Urinary bladder (tissue), 4 donors: Measurements from ENCODE around the gene WSB2. TPM values are rescaled to one million over a fixed set of nuclear protein-coding genes. Genes with fewer than 3 reads are reported as not detected.
A peak's percentile ranks its signal among the peaks of the same experiment; 100 is the strongest.
"Not testable (repeated sequence)": the region's sequence is repeated elsewhere in the genome, so short reads cannot be mapped to it uniquely, and the experiment has no call there.

Experiments
- DNase-seq: peaks from one replicate; pipeline ENCODE4 v3.0.0-alpha.2; 2015; ENCODE audit errors: extremely low spot score
- H3K27ac ChIP-seq: one replicate; pipeline ENCODE4 v1.5.1; 2013; ENCODE audit warnings: low read depth, mild to moderate bottlenecking, moderate library complexity
- H3K36me3 ChIP-seq: one replicate; pipeline ENCODE4 v1.6.1; 2013; ENCODE audit warnings: mild to moderate bottlenecking, moderate library complexity; ENCODE audit not compliant: insufficient read depth
- H3K4me1 ChIP-seq: one replicate; pipeline ENCODE4 v1.6.1; 2013; ENCODE audit warnings: mild to moderate bottlenecking, moderate library complexity; ENCODE audit not compliant: insufficient read depth
- H3K4me3 ChIP-seq: one replicate; pipeline ENCODE4 v1.5.1; 2013; ENCODE audit warnings: low read depth, low read length
- WGBS: extraction: QIAGEN DNeasy Blood & Tissue Kit; methylation state at CpG from one replicate; pipeline ENCODE4 v1.1.7; 2013; 5-methylcytosine and 5-hydroxymethylcytosine counted together
- polyA plus RNA-seq: library from polyadenylated mRNA; stranded (reverse); fragments of 200-250 nt; gene quantifications from one replicate; pipeline ENCODE4 v1.2.3, GENCODE V29; 2013
- total RNA-seq: library from RNA; depleted of rRNA; stranded (reverse); fragments of >200 nt; gene quantifications from one replicate; pipeline ENCODE4 v1.2.3, GENCODE V29; 2014
- donor health status: healthy with polysubstance abuse.
- donor health status: healthy.

WSB2 gene
- total and polyA plus RNA-seq, 2 donors, result 44.5 to 61.3 TPM

- no peak for DNase-seq
- H3K27ac ChIP-seq, result no peak overlapping the region
- no peak overlapping the region for H3K4me3 ChIP-seq
- H3K4me1 ChIP-seq, result no peaks in the 10 kb centered on the region
- WGBS, result 81% methylated on average over 9 of the region's 9 CpGs
- H3K36me3 ChIP-seq, result peaks cover 4% of the 10 kb centered on the region
These were observed 25.6 kb downstream of the WSB2 start for GRCh38 chr12:118035190-118036041.

DNA sequence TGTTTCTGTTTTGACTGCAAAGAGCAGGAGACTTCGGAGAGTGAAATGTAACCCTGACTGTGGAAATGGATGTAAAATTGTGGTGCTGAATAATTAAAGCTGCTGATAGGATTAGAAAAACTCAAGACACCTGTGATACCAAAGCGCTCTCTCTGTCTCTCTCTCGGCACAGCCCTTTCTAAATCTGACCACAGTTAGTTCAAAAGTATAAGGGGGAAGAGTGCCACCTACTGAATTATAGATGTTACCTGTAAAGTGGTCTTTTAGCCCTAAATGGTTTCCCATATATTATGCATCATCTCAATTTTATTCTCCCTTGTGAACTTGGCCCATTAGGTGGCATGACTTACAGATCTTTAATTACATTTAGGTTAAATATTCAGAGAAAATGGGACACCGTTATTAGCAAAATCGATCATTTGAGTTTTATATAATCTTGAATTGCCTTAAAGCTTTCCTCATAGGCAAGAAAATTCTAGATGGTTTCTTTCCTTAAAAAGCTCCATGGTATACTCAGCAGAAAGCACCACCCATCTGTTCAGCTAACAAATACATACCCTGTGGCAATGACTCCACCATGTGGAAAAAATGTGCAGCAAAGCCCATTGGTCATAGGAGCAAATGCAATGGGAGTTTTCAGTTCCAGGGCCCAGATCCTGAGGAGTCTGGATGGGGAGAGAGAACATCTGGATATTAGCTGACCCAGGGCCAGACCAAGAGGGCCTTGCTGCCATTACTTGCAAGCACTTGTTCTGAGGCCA, 26.4 kb downstream of the WSB2 start:
- H3K36me3 ChIP-seq, result peaks cover 4% of the 10 kb centered on the region
- DNase-seq, result no peak
- 93% methylated on average over 5 of the region's 5 CpGs for WGBS
- no peak overlapping the region for H3K27ac ChIP-seq
- H3K4me1 ChIP-seq, result no peaks in the 10 kb centered on the region
- H3K4me3 ChIP-seq, result no peak overlapping the region

DNA sequence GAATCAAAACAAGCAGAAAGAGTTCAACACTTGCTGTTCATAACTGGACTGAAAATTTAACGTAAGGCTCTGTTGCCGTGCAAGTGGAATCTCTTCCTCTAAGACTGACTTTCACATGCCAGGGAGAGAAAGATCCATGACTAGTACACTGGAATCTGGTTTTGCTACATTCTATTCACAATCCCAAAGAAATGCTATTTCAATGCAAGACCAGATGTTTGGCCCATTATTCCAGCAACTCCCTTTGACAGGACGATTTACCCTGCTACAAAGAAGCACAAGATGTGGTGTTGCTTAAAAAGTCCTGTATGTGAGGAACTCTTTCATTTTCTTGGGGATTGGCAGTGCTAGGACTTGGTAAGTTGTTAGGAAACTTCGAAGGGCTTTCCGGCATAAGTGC, 27.1 kb downstream of the WSB2 start:
- no peak overlapping the region for H3K27ac ChIP-seq
- no peak for DNase-seq
- 89% methylated on average over 5 of the region's 5 CpGs for WGBS
- H3K4me3 ChIP-seq, result no peak overlapping the region
- H3K4me1 ChIP-seq, result no peaks in the 10 kb centered on the region
- H3K36me3 ChIP-seq, result peaks cover 4% of the 10 kb centered on the region

GRCh38 chr12:118033323-118033722, 27.7 kb downstream of the WSB2 start:
- whole genome bisulfite sequencing, result 83% methylated on average over 5 of the region's 5 CpGs

GRCh38 chr12:118032188-118032587, 28.8 kb downstream of the WSB2 start:
- Histone ChIP-seq H3K4me1 (no peaks in the 10 kb centered on the region), H3K36me3 (peaks cover 4% of the 10 kb centered on the region), H3K4me3 (no peak overlapping the region), H3K27ac (no peak overlapping the region)
- 92% methylated on average over 7 of the region's 7 CpGs for WGBS
- DNase-seq, result no peak

More at GRCh38 chr12:118033323-118033722, 27.7 kb downstream of the WSB2 start:
- H3K4me1 ChIP-seq, result no peaks in the 10 kb centered on the region
- peaks cover 4% of the 10 kb centered on the region for H3K36me3 ChIP-seq
- no peak for DNase-seq
- H3K4me3 ChIP-seq, result no peak overlapping the region
- no peak overlapping the region for H3K27ac ChIP-seq

DNA sequence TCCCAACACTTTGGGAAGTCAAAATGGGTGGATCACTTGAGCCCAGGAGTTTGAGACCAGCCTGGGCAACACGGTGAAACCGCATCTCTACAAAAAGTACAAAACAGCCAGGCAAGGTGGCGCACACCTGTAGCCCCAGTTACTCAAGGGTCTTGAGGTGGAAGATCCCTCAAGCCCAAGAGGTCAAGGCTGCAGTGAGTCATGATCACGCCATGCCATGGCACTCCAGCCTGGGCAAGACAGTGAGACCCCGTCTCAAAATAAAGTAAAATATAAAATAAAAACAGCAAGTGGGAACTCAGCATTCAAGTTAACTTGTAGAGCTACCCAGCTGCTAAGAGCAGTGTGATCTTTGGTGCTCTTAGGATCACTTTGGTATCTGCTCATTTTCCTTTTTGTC, 31.8 kb downstream of the WSB2 start:
- no peak for DNase-seq
- 94% methylated on average over 5 of the region's 5 CpGs for WGBS
- no peak overlapping the region for H3K4me3 ChIP-seq
- no peaks in the 10 kb centered on the region for H3K4me1 ChIP-seq
- H3K27ac ChIP-seq, result no peak overlapping the region
- peaks cover 5% of the 10 kb centered on the region for H3K36me3 ChIP-seq

GRCh38 chr12:118025168-118025567, 35.8 kb downstream of the WSB2 start:
- WGBS, result 77% methylated on average over 4 of the region's 4 CpGs
- Histone ChIP-seq H3K36me3 (peaks cover 5% of the 10 kb centered on the region), H3K4me3 (no peak overlapping the region), H3K27ac (no peak overlapping the region), H3K4me1 (no peaks in the 10 kb centered on the region)
- no peak for DNase-seq

DNA sequence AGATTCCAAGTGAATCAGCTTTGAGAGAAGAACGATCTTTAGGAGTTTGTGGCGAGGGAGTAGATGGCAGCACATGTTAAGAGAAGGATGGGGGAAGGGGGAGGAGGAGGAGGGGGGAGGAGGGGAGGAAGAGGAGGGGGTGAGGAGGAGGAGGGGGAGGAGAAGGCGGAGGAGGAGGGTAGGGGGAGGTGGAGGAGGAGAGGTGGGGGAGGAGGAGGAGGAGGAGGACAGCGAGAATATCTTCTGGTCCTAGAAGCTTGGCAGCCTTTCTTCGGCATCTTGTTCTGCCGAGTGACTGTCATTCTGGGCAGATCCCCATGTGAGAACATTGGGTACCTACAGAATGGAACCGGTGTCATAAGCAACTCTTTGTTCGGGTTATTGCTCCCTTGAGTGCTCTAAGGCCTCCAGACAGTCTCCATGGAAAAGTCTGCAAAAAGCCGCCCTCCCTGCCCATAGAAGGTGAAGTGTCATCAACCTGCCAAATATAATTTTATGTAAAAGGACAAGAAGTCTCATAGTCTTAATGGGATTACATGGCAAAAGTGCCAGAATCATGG, 37.6 kb downstream of the WSB2 start:
- Histone ChIP-seq H3K36me3 (peaks cover 5% of the 10 kb centered on the region), H3K27ac (no peak overlapping the region), H3K4me3 (no peak overlapping the region), H3K4me1 (no peaks in the 10 kb centered on the region)
- 85% methylated on average over 9 of the region's 9 CpGs for WGBS
- no peak for DNase-seq

- peaks cover 5% of the 10 kb centered on the region for H3K36me3 ChIP-seq
- WGBS, result 90% methylated on average over 3 of the region's 3 CpGs
- no peak overlapping the region for H3K4me3 ChIP-seq
- no peaks in the 10 kb centered on the region for H3K4me1 ChIP-seq
- no peak overlapping the region for H3K27ac ChIP-seq
- no peak for DNase-seq
These were observed 38.3 kb downstream of the WSB2 start for GRCh38 chr12:118022728-118023109.

DNA sequence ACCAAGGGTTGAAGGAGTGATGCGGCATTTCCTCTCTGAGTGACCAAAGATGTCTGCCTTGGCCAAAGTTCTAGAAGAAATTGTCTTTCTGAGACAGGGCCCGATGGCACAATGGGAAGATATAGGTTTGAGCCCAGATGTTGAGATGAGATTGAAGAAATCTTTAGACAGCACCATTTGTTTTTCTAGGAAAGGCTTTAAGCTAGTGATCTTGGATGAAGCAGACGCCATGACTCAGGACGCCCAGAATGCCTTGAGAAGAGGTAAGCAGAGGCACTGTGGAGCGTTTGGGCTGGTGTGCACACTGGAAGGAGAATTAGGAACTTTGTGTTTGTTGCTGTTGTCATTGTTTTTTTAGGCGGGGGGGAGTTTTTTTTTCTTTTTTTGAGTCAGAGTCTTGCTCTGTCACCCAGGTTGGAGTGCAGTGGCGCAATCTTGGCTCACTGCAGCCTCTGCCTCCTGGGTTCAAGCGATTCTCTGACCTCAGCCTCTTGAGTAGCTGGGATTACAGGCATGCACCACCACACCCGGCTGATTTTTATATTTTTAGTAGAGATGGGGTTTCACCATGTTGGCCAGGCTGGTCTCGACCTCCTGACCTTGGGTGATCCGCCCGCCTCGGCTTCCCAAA, 38.8 kb downstream of the WSB2 start:
- DNase-seq, H3K4me1 ChIP-seq, H3K27ac ChIP-seq, H3K36me3 ChIP-seq, H3K4me3 ChIP-seq: not testable (repeated sequence)
- WGBS, result 85% methylated on average over 13 of the region's 13 CpGs

- no peaks in the 10 kb centered on the region for H3K4me1 ChIP-seq
- H3K36me3 ChIP-seq, result peaks cover 1% of the 10 kb centered on the region
- H3K4me3 ChIP-seq, result no peak overlapping the region
- no peak for DNase-seq
- H3K27ac ChIP-seq, result no peak overlapping the region
- WGBS, result 83% methylated on average over 1 of the region's 1 CpG
These were observed 40.9 kb downstream of the WSB2 start for GRCh38 chr12:118020036-118020435.

GRCh38 chr12:118017926-118018325, 43.1 kb downstream of the WSB2 start:
- Histone ChIP-seq H3K4me3 (no peak overlapping the region), H3K36me3 (peaks cover 1% of the 10 kb centered on the region), H3K27ac (no peak overlapping the region), H3K4me1 (no peaks in the 10 kb centered on the region)
- DNase-seq, result no peak

DNA sequence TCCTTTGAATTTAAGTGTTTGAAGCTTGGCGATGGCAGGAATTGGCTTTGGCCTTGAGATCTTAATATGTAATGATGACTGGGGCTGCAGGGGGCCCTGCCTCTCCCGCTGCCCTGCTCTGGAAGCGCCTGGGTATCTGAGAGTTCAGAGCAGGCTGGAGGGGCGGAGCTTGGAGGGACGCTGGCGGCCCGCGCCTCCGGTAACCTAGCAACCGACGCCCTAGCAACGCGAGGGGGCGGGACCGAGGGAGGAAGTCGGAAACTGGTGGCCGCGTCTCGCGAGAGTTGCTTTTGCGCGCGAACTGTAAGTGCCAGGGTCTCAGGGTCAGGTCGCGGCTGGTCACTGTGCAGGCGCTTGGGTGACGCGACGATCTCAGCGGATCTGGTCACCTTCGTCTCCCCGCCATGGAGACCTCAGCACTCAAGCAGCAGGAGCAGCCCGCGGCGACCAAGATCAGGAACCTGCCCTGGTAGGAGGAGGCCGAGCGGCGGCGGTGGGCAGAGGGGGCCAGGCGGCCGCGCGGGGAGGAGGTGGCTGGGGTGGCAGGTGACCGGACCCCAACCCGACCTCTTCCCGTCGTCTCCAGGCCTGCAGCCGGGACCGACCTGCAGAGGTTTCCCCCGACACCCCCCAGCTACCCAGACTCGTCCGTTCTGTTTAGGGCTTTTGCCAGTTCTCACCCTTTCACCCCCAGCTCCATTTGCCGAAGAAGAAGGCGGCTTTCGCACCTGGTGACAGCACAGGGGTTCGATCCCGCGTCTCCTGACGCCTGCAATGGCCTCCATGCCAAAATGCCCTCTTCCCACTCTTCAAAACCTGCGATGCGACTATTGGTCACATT, 44.3 kb downstream of the WSB2 start, which contains the start of gene RFC5:
TSS of gene RFC5 (plus strand) at position 280 of the 841 bp plus-strand sequence. CDS start at position 405, 125 bp downstream.
- under 1% methylated on average over 61 of the region's 61 CpGs for WGBS
- Histone ChIP-seq H3K36me3 (no peaks in the 10 kb centered on the region), H3K4me3 (peak within 1 kb of the TSS; percentile 87), H3K27ac (no peak within 1 kb of the TSS), H3K4me1 (no peaks in the 10 kb centered on the region)
- peak; percentile 94 for DNase-seq
